Left ventricle myocardium inferior (tissue), 1 donor: ENCODE measurements around the gene SCNM1. TPM values are rescaled to one million over a fixed set of nuclear protein-coding genes. Genes with fewer than 3 reads are reported as not detected.
"Not testable (repeated sequence)": the region's sequence is repeated elsewhere in the genome, so short reads cannot be mapped to it uniquely, and the experiment has no call there.

ENCODE experiments used
- DNase-seq: peaks from one replicate; pipeline ENCODE4 v3.0.0-alpha.2; 2020
- H3K27ac ChIP-seq: fragments of 200-600 bp; replicated peaks from 2 replicates; pipeline ENCODE4 v1.8.0; 2021
- H3K27me3 ChIP-seq: fragments of 200-600 bp; 2 replicates; pipeline ENCODE4 v1.8.0; 2021; ENCODE audit warnings: low read depth
- H3K36me3 ChIP-seq: fragments of 200-600 bp; 2 replicates; pipeline ENCODE4 v1.8.0; 2021
- H3K4me1 ChIP-seq: fragments of 200-600 bp; 2 replicates; pipeline ENCODE4 v1.8.0; 2021
- H3K4me3 ChIP-seq: fragments of 200-600 bp; 2 replicates; pipeline ENCODE4 v1.8.0; 2021; ENCODE audit warnings: mild to moderate bottlenecking, moderate library complexity
- H3K9me3 ChIP-seq: fragments of 200-600 bp; replicated peaks from 2 replicates; pipeline ENCODE4 v1.8.0; 2021
- CTCF ChIP-seq: fragments of 200-600 bp; IDR thresholded peaks from 2 replicates; pipeline ENCODE4 v1.8.0; 2021; ENCODE audit warnings: antibody characterized with exemption, mild to moderate bottlenecking, borderline replicate concordance
- intact Hi-C: fragments of 100-400 bp; cut with micrococcal nuclease; formaldehyde crosslinking; loops from one replicate; pipeline ENCODE4 v1.11.0; 2022
- total RNA-seq: library from RNA; stranded (reverse); fragmentation: NEBNext Ultra II Directional; extraction: Animal tissue kit (Norgen Biotek cat#: 25700); gene quantifications from one replicate; pipeline ENCODE4 v1.2.1, GENCODE V29; 2021
- donor health status: DM: no; HTN: yes; CAD: no; lungs with severe emphysema.

SCNM1 gene
- total RNA-seq, 1 donor from 2014 or later: 19.4 TPM

GRCh38 chr1:151196292-151196800 lies 30.4 kb downstream of the SCNM1 start:
- Histone ChIP-seq H3K27ac (peak overlapping the region; percentile 61), H3K4me3 (peak overlapping the region; percentile 39), H3K27me3 (no peaks in the 10 kb centered on the region), H3K4me1 (peaks cover 47% of the 10 kb centered on the region), H3K9me3 (no peaks in the 10 kb centered on the region), H3K36me3 (no peaks in the 10 kb centered on the region)
- peak; percentile 68 for TF ChIP-seq CTCF
- intact Hi-C loops: no loop called here
- peak; percentile 20 for DNase-seq

GRCh38 chr1:151197863-151198253 lies 31.9 kb downstream of the SCNM1 start:
- peaks cover 8% of the 10 kb centered on the region for H3K36me3 ChIP-seq
- no peak for TF ChIP-seq CTCF
- intact Hi-C loops: no loop called here
- DNase-seq: no peak
- H3K4me3 ChIP-seq: peak overlapping the region; percentile 88
- peaks cover 62% of the 10 kb centered on the region for H3K4me1 ChIP-seq
- peak overlapping the region; percentile 91 for H3K27ac ChIP-seq
- H3K27me3 ChIP-seq: no peaks in the 10 kb centered on the region
- no peaks in the 10 kb centered on the region for H3K9me3 ChIP-seq

GRCh38 chr1:151198254-151199127 lies 32.5 kb downstream of the SCNM1 start, which contains the start of gene PIP5K1A:
Gene PIP5K1A, plus strand, starts transcription at chr1:151198552. Its CDS starts 445 bp downstream, at chr1:151198997.
- peaks cover 13% of the 10 kb centered on the region for H3K36me3 ChIP-seq
- H3K27ac ChIP-seq: peak within 1 kb of the TSS; percentile 91
- no peak for TF ChIP-seq CTCF
- H3K9me3 ChIP-seq: no peaks in the 10 kb centered on the region
- peak within 1 kb of the TSS; percentile 88 for H3K4me3 ChIP-seq
- peak; percentile 99 for DNase-seq
- no peaks in the 10 kb centered on the region for H3K27me3 ChIP-seq
- peaks cover 68% of the 10 kb centered on the region for H3K4me1 ChIP-seq
- intact Hi-C loops: no loop called here

DNA sequence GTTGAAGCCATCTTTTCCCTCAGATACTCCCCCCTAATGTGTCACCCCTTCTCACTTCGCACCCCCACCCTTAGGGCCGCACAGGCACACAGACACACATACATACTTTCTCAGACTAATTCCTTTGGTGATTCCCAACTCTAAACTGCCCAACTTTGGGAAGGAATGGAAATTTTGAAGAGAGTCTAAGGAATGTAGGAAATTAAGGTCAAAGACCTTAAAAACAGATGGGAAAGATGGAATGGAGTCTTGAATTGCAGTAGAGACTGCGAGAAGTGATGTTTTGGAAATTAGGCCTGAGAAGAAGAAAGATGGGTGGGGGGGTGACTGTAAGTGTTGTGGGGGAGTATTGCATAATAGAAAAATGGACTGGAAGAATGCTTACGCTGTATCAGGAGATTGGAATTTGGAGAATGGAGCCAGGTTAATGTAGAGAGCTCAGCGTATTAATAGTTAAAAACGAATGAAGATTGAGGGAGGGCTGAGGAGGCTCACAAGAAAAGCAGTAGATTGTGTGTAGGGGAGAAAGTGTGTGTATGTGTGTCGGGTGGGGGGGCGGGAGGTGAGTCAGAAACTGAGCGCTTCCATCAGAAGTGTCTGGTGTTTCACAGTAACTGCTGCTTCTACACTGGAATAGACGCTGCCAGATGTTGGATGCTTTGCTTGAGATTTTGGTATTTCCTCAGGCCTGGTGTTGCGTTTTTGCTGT lies 34.1 kb downstream of the SCNM1 start:
- Histone ChIP-seq H3K4me1 (peaks cover 83% of the 10 kb centered on the region), H3K4me3 (peak overlapping the region; percentile 88), H3K27me3 (no peaks in the 10 kb centered on the region), H3K36me3 (peaks cover 16% of the 10 kb centered on the region), H3K27ac (peak overlapping the region; percentile 91), H3K9me3 (no peaks in the 10 kb centered on the region)
- no peak for DNase-seq
- no peak for TF ChIP-seq CTCF
- intact Hi-C loops: no loop called here

DNA sequence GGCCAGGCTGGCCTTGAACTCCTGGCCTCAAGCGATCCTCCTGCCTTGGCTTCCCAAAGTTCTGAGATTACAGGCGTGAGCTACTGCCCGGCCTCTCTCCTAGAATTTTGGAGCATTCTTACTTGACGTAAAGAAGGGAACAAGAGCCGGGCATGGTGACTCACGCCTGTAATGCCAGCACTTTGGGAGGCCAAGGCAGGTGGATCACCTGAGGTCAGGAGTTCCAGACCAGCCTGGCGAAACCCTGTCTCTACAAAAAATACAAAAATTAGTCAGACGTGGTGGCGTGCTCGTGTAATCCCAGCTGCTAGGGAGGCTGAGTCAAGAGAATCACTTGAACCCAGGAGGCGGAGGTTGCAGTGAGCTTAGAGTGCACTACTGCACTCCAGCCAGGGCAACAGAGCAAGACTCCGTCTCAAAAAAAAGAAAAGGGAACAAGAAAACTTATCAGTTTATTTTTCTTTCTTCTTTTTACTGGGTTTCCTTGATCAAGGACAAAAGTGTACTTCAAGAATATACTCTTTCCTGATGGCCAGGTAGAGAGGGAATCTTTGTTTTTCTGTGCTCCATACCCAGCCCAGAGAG lies 39.5 kb downstream of the SCNM1 start:
- peaks cover 57% of the 10 kb centered on the region for H3K36me3 ChIP-seq

More for the DNA sequence above, 39.5 kb downstream of the SCNM1 start:
- H3K4me3 ChIP-seq, H3K9me3 ChIP-seq, DNase-seq, intact Hi-C loops, H3K27me3 ChIP-seq, H3K27ac ChIP-seq: not testable (repeated sequence)
- peaks cover 64% of the 10 kb centered on the region for H3K4me1 ChIP-seq
